GM19455 (cell line): ENCODE measurements around the gene MSL2.
A peak's percentile ranks its signal among the peaks of the same experiment; 100 is the strongest.
"Not testable (repeated sequence)": the region's sequence is repeated elsewhere in the genome, so short reads cannot be mapped to it uniquely, and the experiment has no call there.

Experiments
- ATAC-seq: cut with Tn5 transposase; IDR thresholded peaks from one replicate; pipeline ENCODE4 v1.9.1; 2021; ENCODE audit not compliant: unreplicated experiment

Gene MSL2

GRCh38 chr3:136196064-136196400 is at the start of gene MSL2:
Gene MSL2, minus strand, starts transcription at chr3:136196335. Its CDS starts 1,222 bp downstream, at chr3:136195113.
- ATAC-seq: no peak

- no peak for ATAC-seq
Measured at GRCh38 chr3:136245691-136246090, 49.6 kb upstream of the MSL2 start.

GRCh38 chr3:136239094-136239493 is 43.0 kb upstream of the MSL2 start:
- ATAC-seq: no peak

GRCh38 chr3:136237961-136238649 is 42.0 kb upstream of the MSL2 start:
- no peak for ATAC-seq

GRCh38 chr3:136237103-136237502 is 41.0 kb upstream of the MSL2 start:
- no peak for ATAC-seq

GRCh38 chr3:136236109-136236508 is 40.0 kb upstream of the MSL2 start:
- ATAC-seq: no peak

GRCh38 chr3:136235545-136235944 is 39.4 kb upstream of the MSL2 start:
- ATAC-seq: no peak

- no peak for ATAC-seq
Measured at GRCh38 chr3:136232413-136232812, 36.3 kb upstream of the MSL2 start.

- not testable (repeated sequence) for ATAC-seq
Measured at GRCh38 chr3:136222746-136223145, 26.6 kb upstream of the MSL2 start.

- no peak for ATAC-seq
Measured at GRCh38 chr3:136211547-136211946, 15.4 kb upstream of the MSL2 start.

GRCh38 chr3:136209921-136210320 is 13.8 kb upstream of the MSL2 start:
- ATAC-seq: no peak

GRCh38 chr3:136207489-136208115 is 11.5 kb upstream of the MSL2 start:
- ATAC-seq: no peak

GRCh38 chr3:136199219-136199618 is 3.1 kb upstream of the MSL2 start:
- ATAC-seq: not testable (repeated sequence)

GRCh38 chr3:136198462-136199078 is 2.4 kb upstream of the MSL2 start:
- not testable (repeated sequence) for ATAC-seq

GRCh38 chr3:136197159-136197793 is 1.1 kb upstream of the MSL2 start:
- ATAC-seq: no peak

GRCh38 chr3:136196401-136197158 is 445 bp upstream of the MSL2 start:
- ATAC-seq: peak; percentile 75

GRCh38 chr3:136195258-136196063 is 674 bp downstream of the MSL2 start:
- ATAC-seq: peak; percentile 40

- ATAC-seq: no peak
Measured at GRCh38 chr3:136194409-136195257, 1.5 kb downstream of the MSL2 start.

- no peak for ATAC-seq
Measured at GRCh38 chr3:136193278-136194054, 2.7 kb downstream of the MSL2 start.
